ENCODE data around the gene AGAP1.

Gene AGAP1

GRCh38 chr2:235511187-235511661 is 17.4 kb downstream of the AGAP1 start:
- DNase-seq = peak; percentile 24

GRCh38 chr2:235511751-235512698 is 18.2 kb downstream of the AGAP1 start:
- no peak for DNase-seq

DNA sequence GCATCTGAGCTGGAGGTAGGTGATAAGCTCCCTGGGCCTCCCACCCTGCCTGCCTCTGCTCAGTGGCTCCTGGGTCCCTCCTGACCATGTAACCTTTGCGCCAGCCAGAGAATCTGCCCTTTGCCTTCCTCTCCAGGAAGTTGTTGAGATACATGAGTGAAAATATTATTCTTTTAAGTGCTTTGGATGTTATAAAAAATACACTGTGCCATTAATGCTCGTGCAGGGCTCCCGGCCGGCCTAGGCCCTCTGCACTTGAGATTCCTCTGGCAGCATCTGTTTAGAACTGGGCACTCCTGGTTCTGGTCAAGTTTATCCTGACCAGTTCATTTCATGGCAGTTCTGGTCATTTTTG is 18.8 kb downstream of the AGAP1 start:
- no peak for DNase-seq

DNA sequence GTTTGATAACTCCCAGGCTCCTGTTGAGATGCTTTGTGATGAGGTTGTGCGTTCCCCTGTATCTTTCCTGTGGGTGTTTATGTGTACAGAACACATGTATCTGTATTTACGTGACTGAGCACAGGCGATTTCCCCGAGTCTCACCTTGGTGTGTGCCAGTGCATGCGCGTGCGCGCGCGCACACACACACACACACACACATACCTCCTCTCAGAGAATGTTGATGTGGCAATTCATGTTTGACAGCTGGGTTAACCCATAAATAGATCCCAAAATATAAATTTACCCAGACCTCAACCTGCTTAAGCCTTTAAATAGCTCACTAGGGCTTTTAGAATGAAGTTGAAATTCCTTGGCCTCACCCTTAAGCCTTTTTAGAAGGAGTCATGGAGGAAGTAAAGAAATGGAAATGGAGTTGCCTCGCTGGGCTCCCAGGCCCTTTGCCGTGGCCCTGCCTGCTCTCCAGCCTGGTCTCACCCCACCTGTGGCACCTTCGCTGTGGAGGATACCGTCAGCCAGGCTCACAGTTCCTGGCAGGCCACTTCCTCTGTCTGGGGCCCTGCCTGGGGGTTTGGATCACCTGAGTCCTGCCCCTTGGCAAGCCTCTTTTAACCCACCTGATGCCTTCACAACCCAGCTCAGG is 20.3 kb downstream of the AGAP1 start:
- no peak for DNase-seq

- DNase-seq = no peak
Measured at GRCh38 chr2:235514627-235515363, 21.0 kb downstream of the AGAP1 start.

DNA sequence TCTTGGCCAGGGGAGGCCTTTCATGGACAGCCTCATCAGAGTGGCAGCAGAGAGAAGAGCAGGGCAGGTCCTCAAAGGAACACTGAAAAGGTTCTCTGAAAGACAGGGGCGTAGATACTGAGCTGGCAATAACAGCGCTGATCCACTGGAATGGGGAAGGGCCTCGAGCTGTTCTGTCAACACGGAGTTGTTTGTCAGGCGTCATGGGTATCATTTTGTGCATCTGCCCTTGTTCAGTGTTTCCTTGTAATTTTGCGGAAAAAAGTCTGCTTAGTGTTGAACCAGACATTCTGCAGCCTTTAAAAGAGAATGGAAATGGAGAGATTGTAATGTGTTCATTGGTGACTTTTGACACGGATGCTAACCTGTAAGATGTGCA is 21.5 kb downstream of the AGAP1 start:
- DNase-seq = no peak

DNA sequence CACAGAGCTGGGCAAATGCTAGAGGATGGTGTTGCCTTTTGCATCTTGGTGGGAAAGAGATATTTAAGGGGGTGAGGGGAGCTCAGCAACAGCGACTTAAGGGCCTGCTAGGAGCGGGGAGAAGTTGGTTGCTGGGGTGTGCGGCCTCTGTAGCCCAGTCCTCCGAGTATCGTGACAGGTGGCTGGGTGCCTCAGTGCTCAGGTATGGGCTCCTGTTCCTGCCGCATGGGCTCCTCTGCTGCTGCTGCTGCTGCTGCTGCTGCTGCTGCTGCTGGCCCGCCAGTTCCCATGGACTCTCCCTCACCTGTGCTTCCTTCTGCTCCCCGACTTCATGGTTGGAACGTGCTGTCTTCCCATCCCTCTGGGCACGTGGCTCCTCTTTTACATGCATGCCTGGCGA is 22.0 kb downstream of the AGAP1 start:
- no peak for DNase-seq

DNA sequence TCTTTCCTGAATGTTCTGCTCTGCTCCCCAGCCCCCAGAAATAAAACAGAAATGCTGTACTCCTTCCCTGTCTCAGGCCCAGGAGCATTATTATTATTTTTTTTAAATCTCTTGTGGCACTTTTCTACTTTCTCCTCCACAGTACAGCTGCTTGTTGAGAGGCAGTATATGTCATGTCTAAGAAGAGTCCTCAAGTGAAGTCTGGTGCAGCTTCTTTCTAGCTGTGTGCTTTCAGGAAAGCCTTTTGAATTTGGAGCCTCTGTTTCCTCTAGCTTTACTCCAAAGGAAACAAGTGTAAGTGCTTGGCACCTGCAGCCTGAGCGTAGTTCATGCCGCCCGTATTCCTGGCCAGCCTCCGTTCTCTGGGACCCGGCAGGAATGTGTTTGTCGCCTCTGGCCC is 22.4 kb downstream of the AGAP1 start:
- no peak for DNase-seq

- no peak for DNase-seq
Measured at GRCh38 chr2:235518322-235519090, 24.7 kb downstream of the AGAP1 start.

DNA sequence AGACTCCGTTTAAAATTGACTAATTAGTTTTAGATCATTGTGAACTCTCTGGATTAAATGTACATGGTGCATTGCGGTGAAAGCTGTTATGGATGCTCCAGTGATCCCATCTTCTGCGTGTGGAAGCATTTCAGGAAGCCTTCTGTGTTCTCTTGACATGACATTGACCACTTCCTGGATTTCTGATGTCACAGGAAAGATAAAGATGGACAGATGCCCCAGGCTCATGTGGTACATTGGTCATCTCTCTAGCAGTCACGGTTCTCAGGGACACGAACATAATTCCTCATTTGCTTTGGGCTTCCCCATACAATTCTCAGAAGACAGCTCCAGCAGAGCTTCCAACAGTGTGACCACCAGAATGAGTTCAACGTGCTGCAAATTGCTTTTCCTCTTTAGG is 26.9 kb downstream of the AGAP1 start:
- DNase-seq = no peak

DNA sequence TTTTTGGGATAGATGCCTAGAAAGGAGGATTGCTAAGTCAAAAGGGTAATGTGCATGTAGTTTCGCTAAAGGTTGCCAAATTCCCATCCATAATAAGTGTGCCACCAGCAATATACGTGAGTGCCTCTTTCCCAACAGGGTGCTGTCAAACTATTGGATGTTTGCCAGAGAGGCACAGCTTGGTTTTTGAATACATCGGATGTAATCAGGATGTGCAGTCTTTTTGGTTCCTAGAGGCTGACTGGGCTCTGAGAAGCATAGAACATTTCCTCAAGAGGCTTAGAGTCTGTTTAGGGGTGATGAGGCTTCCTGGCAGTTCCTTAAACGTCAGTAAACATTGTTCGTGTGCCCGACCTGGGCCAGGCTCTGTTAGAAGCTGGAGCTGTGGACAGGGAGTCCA is 28.0 kb downstream of the AGAP1 start:
- DNase-seq = peak; percentile 71

DNA sequence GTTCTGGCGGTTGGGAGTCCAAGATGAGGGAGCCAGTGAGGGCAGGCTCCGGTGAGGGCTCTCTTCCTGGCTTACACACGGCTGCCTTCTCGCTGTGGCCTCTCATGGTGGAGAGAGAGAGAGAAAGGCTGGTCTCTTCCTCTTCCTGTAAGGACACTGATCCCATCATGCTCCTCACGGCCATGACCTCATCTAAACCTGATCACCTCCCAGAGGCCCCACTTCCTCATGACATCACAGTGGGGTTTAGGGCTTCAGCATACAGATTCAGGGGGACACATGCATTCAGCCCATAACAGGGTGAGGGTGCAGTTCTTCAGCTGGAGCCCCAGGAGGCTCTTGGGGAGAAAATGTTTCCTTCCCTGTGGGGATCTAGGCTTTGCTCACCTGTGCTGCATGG is 29.2 kb downstream of the AGAP1 start:
- no peak for DNase-seq

GRCh38 chr2:235523486-235524150 is 29.8 kb downstream of the AGAP1 start:
- no peak for DNase-seq

DNA sequence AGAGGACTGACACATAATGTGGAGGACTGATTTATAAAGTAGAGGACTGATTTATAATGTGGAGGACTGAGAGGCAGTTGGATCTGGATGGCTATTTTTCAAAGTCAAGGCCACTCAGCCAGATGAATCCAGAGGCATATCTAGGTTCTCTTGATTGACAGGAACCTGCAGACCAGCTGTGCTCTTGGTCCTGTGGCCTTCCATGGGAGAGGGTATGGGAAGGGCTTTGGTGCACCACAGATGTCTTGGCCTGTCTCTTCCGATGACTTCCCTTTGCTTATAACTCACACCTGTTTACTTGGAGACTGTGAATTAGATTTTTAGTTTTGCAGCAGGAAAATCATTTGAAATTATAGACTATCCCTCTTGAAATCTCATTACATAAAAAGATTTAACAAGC is 32.3 kb downstream of the AGAP1 start:
- DNase-seq = no peak

DNA sequence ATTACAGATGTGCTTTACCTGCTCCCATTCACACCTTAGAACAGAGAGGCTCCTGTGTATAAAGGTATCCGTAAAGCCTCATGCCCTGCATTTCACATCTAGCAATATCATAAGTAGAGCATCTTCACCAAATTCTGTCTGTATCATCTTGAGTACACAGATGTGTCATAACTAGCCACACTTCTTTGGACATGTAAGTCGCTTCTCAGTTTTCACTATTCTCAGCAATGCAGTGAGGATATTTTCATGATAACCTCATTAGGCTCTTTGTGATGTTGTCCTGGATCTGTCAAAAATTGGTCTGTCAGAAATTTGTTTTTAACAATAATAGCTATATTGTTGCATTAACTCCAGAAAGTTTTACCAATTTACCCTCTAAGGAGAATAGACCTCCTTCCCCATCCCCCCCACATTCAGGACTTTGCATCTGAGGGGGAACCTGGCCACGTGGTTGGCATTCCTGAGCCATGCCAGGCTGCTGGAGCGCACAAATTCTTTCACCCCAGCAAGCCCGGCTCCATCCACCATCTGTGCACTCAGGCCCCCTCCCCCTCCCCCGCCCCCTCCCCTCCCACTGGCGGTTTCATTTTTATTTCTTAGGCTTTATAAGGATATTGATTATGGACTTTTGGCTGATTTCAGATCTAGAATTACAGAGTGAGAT is 34.1 kb downstream of the AGAP1 start:
- no peak for DNase-seq

DNA sequence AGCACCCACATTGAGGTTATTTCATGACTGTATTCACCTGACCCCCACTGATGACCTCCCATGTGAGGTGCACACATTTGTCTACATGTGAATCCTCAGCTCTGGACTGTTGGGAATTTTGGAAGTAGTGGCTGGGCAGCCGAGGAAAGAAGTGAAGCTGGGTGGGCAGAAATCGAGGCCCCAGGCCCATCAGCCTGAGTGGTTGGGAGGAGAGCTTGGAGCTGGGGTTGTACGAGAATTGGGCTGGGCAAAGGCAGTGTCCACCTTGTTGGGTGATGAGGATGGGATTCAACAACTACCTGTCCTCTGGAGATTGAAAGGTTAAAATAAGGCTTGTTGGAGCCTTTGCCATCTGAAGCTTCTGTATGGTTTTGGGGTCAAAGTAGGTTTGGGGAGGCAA is 35.8 kb downstream of the AGAP1 start:
- no peak for DNase-seq

DNA sequence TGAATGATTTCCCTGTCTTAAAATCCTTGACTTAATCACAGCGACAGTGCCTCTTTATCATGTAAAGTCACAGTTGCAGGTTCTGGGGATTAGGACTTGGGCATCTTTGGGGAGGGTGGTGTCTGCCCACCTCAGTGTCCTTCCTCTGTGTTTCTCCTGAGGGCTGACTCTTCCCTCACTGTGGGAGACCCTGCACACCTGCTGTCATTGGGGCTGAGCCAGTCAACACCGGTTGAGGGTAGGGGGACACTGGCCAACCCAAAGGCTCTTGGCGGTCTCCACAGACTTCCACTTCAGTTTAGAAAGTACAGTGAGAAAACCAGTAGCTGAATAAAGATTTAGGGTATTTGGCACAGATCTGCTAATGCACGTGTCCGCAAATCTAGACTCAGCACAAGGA is 36.9 kb downstream of the AGAP1 start:
- no peak for DNase-seq

GRCh38 chr2:235532307-235532706 is 38.5 kb downstream of the AGAP1 start:
- no peak for DNase-seq

GRCh38 chr2:235533198-235533597 is 39.4 kb downstream of the AGAP1 start:
- no peak for DNase-seq

GRCh38 chr2:235533616-235534385 is 40.0 kb downstream of the AGAP1 start:
- DNase-seq = no peak
